Measurements from ENCODE around the gene CETN1. TPM values are rescaled to one million over a fixed set of nuclear protein-coding genes. Genes with fewer than 3 reads are reported as not detected.

The CETN1 gene
- total RNA-seq, 1 donor from 2014 or later = not detected

DNA sequence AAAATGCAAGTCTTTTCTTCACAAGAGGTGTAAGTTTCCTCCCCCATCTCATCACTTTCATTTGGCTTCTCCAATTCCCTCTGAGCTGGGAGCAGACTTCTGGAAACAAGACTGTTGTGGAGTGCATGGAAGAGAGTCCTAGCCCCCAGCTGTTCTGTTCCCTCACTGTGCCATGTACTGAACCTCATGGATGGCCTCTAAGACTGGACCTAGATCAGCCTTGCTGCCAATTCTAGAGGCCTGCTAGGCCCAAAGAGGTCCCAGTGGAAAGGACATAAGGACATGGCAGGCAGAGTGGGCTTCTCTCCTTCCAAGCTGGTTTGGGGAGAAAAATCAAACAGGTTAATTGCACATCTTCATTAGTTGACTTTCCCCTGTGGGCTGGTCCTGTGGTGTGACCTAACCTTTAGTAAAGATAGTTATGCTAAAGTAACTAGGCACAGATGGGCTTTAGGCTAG, 7.3 kb upstream of the CETN1 start:
- intact Hi-C loops (cut with micrococcal nuclease) = no loop called here
- POLR2A ChIA-PET = no interaction called here
- no peak for ATAC-seq (ENCODE audit: low read depth)
- DNase-seq = no peak
- TF ChIP-seq, protein P1, sequence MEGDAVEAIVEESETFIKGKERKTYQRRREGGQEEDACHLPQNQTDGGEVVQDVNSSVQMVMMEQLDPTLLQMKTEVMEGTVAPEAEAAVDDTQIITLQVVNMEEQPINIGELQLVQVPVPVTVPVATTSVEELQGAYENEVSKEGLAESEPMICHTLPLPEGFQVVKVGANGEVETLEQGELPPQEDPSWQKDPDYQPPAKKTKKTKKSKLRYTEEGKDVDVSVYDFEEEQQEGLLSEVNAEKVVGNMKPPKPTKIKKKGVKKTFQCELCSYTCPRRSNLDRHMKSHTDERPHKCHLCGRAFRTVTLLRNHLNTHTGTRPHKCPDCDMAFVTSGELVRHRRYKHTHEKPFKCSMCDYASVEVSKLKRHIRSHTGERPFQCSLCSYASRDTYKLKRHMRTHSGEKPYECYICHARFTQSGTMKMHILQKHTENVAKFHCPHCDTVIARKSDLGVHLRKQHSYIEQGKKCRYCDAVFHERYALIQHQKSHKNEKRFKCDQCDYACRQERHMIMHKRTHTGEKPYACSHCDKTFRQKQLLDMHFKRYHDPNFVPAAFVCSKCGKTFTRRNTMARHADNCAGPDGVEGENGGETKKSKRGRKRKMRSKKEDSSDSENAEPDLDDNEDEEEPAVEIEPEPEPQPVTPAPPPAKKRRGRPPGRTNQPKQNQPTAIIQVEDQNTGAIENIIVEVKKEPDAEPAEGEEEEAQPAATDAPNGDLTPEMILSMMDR (IDR thresholded peaks at IDR 0.05) = no peak
- Mint-ChIP-seq H3K9me3 (no peaks in the 10 kb centered on the region), H3K27ac (no peak overlapping the region), H3K27me3 (peaks cover 2% of the 10 kb centered on the region), H3K4me3 (no peak overlapping the region), H3K36me3 (ENCODE audit: low read depth) (no peaks in the 10 kb centered on the region), H3K4me1 (no peaks in the 10 kb centered on the region)
- CTCF ChIA-PET = no interaction called here

DNA sequence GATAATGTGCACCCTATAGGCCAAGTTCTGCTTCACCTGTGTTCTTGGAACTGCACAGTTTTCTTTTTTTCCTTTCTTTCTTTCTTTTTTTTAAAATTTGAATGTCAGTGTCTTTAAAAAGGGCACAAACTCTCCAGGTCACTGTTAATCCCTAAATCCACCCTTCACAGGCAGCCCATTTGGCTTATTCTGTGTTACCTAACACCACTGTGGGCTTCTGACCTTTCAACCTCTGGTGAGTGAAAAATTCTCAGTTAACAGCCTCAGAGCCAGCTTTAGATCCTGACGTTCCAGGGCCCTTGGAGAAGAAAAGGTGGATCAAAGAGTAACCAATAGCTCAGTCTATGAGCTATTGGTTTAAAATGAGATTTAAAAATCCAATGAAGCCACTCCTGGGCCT, 6.8 kb upstream of the CETN1 start:
- DNase-seq = no peak
- no peak overlapping the region for H3K27ac Mint-ChIP-seq

DNA sequence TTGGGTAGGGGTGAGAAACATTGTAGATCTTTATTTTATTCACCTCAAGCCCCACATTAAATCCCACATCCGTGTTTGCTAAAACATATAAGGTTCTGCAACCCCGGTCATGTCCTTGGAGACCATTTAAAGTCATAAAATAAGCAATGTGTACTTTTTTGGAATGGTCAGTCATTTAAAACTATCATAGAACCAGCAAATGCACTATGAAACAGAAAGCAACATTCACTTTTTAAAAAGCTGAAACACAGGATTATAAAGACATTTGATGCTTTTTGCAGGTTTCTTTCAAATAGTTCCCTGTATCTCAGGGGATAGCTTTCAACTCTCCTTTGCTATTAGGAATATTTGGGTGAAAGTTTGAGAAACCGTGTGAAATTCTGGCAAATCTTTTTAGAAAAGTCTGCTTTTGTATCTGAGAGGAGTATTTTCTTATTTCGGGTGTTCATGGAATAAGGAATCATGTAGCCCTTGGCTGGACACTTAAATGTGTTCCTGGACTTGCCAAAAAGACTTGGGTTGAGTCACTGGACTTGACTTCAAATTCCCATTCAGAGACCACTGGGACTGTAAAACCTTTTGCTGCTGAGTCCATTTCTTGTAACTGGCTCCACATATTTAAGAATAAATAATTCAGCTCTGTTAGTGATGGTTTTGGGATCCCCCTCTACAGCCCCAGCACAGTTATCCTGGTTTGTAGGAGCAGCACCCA, 5.9 kb upstream of the CETN1 start:
- TF ChIP-seq, protein P1 (IDR thresholded peaks at IDR 0.05) = no peak
- DNase-seq (no peak), ATAC-seq (ENCODE audit: low read depth) (no peak)
- Mint-ChIP-seq H3K9me3 (no peaks in the 10 kb centered on the region), H3K4me1 (no peaks in the 10 kb centered on the region), H3K27ac (no peak overlapping the region), H3K4me3 (no peak overlapping the region), H3K27me3 (peaks cover 2% of the 10 kb centered on the region), H3K36me3 (ENCODE audit: low read depth) (no peaks in the 10 kb centered on the region)
- CTCF ChIA-PET = no interaction called here
- intact Hi-C loops (cut with micrococcal nuclease) = no loop called here
- POLR2A ChIA-PET = no interaction called here

More for the DNA sequence above, 6.8 kb upstream of the CETN1 start:
- Mint-ChIP-seq H3K9me3 (no peaks in the 10 kb centered on the region), H3K4me3 (no peak overlapping the region), H3K36me3 (ENCODE audit: low read depth) (no peaks in the 10 kb centered on the region), H3K4me1 (no peaks in the 10 kb centered on the region), H3K27me3 (peaks cover 2% of the 10 kb centered on the region)
- intact Hi-C loops (cut with micrococcal nuclease) = no loop called here
- ATAC-seq (ENCODE audit: low read depth) = no peak
- CTCF ChIA-PET = no interaction called here
- TF ChIP-seq, protein P1 (IDR thresholded peaks at IDR 0.05) = no peak
- POLR2A ChIA-PET = no interaction called here

DNA sequence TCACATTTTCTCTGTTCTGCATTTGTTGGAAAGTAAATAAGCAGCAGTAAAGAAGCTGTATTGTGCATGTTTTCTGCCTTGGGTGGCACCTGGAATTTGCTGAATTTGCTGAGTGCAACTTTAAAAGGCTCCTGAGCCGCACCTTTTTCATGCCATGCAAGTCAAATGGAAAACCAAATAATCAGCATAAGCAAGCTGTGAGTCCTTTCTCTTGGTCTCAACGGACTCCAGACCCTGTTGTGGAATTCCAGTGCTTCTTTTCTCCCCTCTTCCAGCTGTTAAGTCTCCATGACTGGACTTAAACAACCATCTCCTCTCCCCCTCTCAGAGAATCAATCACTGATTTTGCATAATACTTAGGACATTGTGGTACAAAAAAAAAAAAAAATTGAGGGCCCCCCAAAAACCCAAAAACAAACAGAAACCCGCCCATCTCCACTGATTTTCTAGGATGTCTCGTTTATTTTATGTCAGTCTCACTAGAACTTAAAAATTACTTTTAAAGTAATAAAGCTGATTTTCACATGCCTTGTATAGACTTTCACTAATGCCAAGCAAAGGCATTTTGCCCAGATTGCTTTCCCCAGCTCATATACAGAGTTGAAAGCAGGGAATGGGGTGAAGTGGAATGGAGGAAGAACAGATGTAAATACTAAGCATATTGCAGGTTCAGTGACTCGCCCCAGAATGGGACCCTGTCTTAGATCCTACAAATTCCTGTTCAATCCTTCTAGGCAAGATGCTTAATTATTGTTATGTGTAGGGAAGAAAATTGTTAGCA, 5.1 kb upstream of the CETN1 start:
- no peaks in the 10 kb centered on the region for H3K9me3 Mint-ChIP-seq
- CTCF ChIA-PET = no interaction called here
- intact Hi-C loops (cut with micrococcal nuclease) = no loop called here
- H3K4me3 Mint-ChIP-seq = no peak overlapping the region
- no peaks in the 10 kb centered on the region for H3K36me3 Mint-ChIP-seq (ENCODE audit: low read depth)
- H3K27me3 Mint-ChIP-seq = peaks cover 3% of the 10 kb centered on the region
- POLR2A ChIA-PET = no interaction called here
- ATAC-seq (ENCODE audit: low read depth) (no peak), DNase-seq (no peak)
- no peaks in the 10 kb centered on the region for H3K4me1 Mint-ChIP-seq
- H3K27ac Mint-ChIP-seq = no peak overlapping the region
- TF ChIP-seq, protein P1 (IDR thresholded peaks at IDR 0.05) = no peak

DNA sequence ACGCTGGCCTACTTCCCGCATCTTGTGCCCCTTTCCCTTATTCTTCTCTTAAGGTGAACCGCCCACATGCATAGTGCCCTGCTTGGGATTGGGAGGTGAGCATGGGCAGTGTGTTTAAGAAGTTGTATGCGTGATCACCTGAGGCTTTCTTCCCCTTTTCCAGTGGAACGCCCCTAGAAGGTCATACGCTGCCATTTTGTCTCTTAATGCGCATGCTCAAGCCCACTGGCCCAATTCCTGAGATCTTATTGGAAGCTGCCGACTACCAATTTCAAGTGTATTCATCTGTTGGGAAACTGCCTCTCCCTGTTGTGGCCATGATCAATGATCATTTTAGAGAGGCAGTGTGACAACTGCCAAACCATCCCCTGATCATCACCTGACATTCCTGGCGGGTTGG, 3.3 kb upstream of the CETN1 start:
- ATAC-seq (ENCODE audit: low read depth) (no peak), DNase-seq (no peak)
- peaks cover 3% of the 10 kb centered on the region for H3K27me3 Mint-ChIP-seq
- intact Hi-C loops (cut with micrococcal nuclease) = no loop called here
- POLR2A ChIA-PET = no interaction called here
- H3K27ac Mint-ChIP-seq = no peak overlapping the region
- CTCF ChIA-PET = no interaction called here
- H3K36me3 Mint-ChIP-seq (ENCODE audit: low read depth) = no peaks in the 10 kb centered on the region
- no peak overlapping the region for H3K4me3 Mint-ChIP-seq
- H3K4me1 Mint-ChIP-seq = no peaks in the 10 kb centered on the region
- peaks cover 3% of the 10 kb centered on the region for H3K9me3 Mint-ChIP-seq
- TF ChIP-seq, protein P1 (IDR thresholded peaks at IDR 0.05) = no peak

Data from activated B cell treated with CpG ODN at 0.5 μM for 24 hours (primary cell).